Measurements from ENCODE around the gene DCAF17. TPM values are rescaled to one million over a fixed set of nuclear protein-coding genes. Genes with fewer than 3 reads are reported as not detected.

The DCAF17 gene
- total RNA-seq, result 10 to 100 TPM in 1 of 2 donors, 1 to 10 TPM in 1; 9.2 to 10.4 TPM
- 1 to 10 TPM; 2.5 to 3.0 TPM for polyA plus RNA-seq

- under 1% methylated on average over 92 of the region's 92 CpGs for WGBS
- TF ChIP-seq RXRA (IDR thresholded peaks at IDR 0.05) (no peak), ZBTB33 (IDR thresholded peaks at IDR 0.05) (no peak), FOXA1 (IDR thresholded peaks at IDR 0.05) (peak; percentile 10), MAX (IDR thresholded peaks at IDR 0.05) (no peak), GABPA (IDR thresholded peaks at IDR 0.05 in 1 of 2, conservative IDR thresholded peaks at IDR 0.05 in 1 of 2) (peak in 1 of 2 donors; percentile 64), HNF4G (IDR thresholded peaks at IDR 0.05) (no peak), EGR1 (IDR thresholded peaks at IDR 0.05; ENCODE audit: low read depth in 2 of 2) (no peak), YY1 (IDR thresholded peaks at IDR 0.05) (peak; percentile 46), SP1 (IDR thresholded peaks at IDR 0.05) (peak; percentile 61), HNF4A (conservative IDR thresholded peaks at IDR 0.05) (no peak), CTCF (IDR thresholded peaks at IDR 0.05; ENCODE audit: low read depth, low read length, missing input control) (no peak), TAF1 (conservative IDR thresholded peaks at IDR 0.05) (peak; percentile 13), FOXA2 (IDR thresholded peaks at IDR 0.05) (no peak), ATF3 (IDR thresholded peaks at IDR 0.05) (no peak), NR2F2 (IDR thresholded peaks at IDR 0.05) (no peak), REST (IDR thresholded peaks at IDR 0.05) (peak; percentile 47), JUND (IDR thresholded peaks at IDR 0.05) (no peak), RAD21 (IDR thresholded peaks at IDR 0.05) (peak; percentile 37 to 54)
- Histone ChIP-seq H3K36me3 (ENCODE audit: control insufficient read depth in 4 of 4, insufficient read depth in 3 of 4, low read depth in 1 of 4, low read length in 3 of 4) (peaks cover 1 to 5% (median 4%) of the 10 kb centered on the region in 4 donors), H3K27me3 (ENCODE audit: control insufficient read depth in 4 of 4, insufficient read depth in 4 of 4, low read length in 3 of 4) (no peaks in the 10 kb centered on the region), H3K4me1 (ENCODE audit: control insufficient read depth in 4 of 4, insufficient read depth in 4 of 4, low read length in 3 of 4) (peaks cover 0 to 15% (median 11%) of the 10 kb centered on the region in 4 donors), H3K4me3 (ENCODE audit: low read depth in 1 of 3, low read length in 3 of 3) (peak within 1 kb of the TSS; percentile 68 to 91 (median 75)), H3K9ac (ENCODE audit: low read depth in 1 of 2, low read length in 2 of 2) (peak within 1 kb of the TSS; percentile 67 to 75), H3K27ac (ENCODE audit: low read depth in 1 of 2, low read length in 2 of 2) (peak within 1 kb of the TSS; percentile 91 to 97), H3K9me3 (ENCODE audit: control insufficient read depth in 4 of 4, low read length in 3 of 4) (no peaks in the 10 kb centered on the region)
- peak; percentile 93 for DNase-seq (ENCODE audit: low spot score)
These were observed at the start of gene DCAF17 for GRCh38 chr2:171434013-171434989. DCAF17 (plus strand) TSS chr2:171434226; CDS start chr2:171434578, 352 bp downstream.

Measured in liver (tissue), 9 donors.